ENCODE data around the gene MTFR1L.
A peak's percentile ranks its signal among the peaks of the same experiment; 100 is the strongest.
"Not testable (repeated sequence)": the region's sequence is repeated elsewhere in the genome, so short reads cannot be mapped to it uniquely, and the experiment has no call there.

MTFR1L gene

DNA sequence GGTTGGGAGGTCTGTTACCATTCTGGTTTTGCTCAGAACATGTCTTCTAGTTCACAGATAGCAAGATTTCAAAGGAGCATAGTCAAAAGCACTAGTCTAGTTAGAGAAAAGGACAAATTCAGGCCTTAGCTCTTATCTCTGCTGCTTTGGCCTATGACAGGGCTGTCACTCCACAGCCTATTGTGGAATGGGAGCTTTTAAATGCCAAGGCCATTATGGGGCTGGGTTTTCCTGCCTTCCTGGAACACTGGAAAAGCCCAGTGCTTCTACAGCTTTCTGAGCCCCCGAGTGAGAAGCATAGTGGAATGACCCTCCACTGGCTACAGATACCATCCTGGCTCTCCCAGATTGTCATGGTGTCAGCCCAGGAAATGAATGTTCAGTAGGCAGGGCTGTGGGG lies 9.3 kb downstream of the MTFR1L start:
- no peak for DNase-seq

DNA sequence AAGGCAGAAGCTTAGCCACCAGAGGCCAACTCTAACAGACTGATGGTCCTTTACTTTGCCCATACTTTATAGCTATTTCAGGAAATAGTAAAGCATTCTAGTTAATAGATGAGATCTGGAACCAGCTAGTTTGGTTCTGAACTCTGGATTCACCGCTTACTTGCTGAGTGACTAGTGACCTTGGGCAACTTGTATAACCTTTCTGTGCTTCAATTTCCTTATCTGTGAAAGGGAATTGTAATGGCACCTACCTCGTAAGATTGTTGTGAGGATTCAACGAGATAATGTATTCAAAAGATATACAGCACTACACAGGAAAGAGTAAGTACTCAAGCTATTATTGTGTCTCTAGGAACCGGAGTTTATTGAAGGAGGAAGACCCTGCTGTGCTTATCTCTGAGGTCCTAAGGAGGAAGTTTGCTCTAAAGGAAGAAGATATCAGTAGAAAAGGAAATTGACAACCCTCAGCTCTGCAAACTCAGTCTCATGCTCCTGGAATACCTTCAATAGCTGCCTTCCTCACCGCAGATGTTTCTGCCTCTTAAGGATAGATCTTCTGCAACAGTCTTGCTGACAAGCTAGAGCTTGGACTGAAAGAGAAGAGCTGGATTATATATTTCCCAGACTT lies 11.9 kb downstream of the MTFR1L start:
- no peak for DNase-seq

DNA sequence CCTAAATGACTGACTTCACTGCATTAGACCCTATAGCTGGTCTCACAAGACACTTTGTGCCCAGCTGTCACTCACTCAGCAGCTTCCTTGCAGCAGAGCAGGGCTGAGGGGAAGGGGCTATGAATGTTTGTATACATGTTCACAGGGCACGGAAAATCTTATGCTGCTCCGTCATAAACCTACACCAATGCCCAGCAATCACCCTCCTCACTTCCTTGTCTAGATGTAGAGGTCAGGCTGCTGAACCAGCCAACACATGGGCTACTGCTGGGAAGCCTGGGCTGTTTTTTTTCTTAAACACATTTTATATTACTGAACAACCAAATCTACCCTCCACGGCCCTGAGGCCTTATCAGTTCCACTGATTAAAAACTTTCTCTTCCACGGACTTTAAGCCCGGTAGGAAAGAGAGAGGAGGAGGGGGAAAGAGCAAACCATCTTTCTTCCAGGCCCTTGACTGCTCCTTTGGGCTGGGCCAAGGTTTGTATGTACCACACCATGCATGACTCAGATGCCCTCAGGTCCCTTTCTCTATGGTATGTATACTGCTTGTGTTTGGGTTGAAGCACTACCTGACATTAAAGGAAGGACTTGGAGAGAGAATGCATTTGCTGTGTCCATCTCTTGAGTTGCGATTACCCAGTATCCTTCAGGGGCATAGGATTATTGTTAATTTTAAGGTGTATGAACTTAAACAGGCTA lies 12.7 kb downstream of the MTFR1L start:
- DNase-seq: no peak

DNA sequence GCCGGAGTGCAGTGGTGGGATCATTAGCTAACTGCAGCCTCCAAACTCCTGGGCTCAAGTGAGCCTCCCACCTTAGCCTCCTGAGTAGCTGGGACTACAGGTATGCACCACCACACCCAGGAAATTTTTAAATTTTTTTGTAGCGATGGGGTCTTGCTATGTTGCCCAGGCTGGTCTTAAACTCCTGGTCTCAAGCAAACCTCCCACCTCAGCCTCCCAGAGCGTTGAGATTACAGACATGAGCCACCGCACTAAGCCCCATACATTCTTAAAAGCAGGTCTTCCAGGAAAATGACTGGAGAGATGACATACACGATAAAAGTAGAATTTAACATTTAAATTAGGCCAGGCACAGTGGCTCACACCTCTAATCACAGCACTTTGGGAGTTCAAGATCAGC lies 13.4 kb downstream of the MTFR1L start:
- DNase-seq: no peak

DNA sequence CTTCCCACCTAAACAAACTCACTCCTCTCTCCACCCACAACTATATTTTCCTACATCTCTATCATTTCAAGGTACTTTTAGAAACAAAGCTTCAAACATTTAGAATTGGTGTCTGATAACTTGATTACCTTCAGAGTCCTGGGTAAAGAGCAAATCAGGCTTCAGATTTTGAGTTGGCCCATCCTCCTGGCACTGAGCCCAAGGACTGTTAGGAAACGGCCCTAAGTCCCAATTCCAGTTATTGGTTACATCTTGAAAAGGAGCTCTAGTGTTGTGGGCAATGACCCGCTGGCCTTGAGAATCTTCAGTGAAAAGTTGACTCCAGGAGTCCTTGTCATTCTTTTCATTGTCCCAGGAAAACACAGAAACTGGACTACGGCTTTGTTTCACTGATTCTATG lies 15.1 kb downstream of the MTFR1L start:
- no peak for DNase-seq

DNA sequence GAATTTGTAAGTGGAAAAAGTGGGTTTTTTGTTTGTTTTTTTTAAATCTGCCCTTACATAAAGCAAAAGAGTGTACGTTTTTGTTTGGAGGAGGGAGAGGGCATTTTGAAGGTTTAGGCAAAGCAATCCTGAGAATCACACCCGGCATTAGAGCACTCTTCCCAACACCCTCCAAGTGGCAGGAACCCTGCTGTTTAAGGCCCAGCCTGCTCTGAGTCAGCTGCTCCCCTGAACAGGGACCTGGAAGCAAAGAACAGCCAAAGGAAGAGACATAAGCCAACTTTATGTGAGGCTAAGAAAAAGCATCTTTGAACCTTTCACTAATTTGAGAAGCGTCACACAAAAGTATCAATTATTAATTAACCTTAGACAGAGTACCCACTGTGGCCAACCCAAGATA lies 16.9 kb downstream of the MTFR1L start:
- DNase-seq: no peak

DNA sequence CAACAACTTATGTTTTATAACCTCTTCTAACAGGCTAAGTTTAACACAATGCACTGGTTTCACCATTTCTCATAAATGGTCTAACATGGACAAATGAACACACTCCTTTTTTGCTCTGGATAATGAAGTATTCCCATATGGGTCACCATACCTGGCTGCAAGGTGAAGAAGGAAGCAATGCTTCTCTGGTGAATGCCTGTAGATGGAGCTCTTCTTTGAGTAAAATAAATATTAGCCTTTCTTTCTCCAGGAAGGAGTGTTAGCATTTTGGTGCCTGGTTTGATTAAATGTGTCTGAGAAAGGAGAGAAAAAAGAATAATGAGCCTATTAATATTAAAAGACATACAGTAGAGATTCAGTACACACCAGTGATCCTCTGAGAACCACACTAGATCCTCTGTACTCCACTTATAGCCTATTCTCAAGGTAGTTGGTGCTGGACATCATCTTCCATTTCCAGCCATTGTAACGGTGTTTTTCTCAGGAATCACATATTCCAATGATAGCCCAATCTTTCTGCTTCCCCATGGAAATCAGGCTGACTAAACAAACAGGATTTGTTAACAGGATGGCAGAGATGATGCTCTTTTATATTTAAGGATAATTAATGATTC lies 17.6 kb downstream of the MTFR1L start:
- peak; percentile 3 for DNase-seq

DNA sequence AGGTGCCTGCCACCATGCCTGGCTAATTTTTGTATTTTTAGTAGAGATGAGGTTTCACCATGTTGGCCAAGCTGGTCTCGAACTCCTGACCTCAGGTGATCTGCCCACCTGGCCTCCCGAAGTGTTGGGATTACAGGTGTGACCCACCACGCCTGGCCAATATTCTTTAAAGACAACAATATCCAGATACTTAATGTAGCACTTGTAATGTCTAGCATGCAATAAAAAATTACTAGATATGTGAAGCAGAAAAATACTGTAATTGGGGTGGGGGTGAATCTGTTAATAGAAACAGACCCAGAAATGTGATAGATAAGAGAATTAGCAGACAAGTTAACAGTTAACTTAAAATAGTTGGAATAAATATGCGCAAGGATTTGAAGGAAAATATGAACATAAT lies 20.1 kb downstream of the MTFR1L start:
- DNase-seq: not testable (repeated sequence)

DNA sequence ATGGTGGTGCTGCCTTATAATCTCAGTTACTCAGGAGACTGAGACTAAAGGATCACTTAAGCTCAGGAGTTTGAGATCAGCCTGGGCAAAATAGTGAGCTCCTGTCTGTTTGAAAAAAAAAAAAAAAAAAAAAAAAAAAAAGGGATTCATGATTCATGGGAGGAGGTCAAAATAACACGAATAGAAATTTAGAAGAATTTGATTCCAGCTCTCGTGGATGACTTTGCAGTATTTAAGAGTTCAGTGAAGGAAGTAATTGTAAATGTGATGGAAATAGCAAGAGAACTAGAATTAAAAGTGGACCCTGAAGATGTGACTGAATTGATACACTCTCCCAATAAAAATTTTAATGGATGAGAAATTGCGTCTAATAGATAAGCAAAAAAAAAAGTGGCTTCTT lies 23.7 kb downstream of the MTFR1L start:
- no peak for DNase-seq

DNA sequence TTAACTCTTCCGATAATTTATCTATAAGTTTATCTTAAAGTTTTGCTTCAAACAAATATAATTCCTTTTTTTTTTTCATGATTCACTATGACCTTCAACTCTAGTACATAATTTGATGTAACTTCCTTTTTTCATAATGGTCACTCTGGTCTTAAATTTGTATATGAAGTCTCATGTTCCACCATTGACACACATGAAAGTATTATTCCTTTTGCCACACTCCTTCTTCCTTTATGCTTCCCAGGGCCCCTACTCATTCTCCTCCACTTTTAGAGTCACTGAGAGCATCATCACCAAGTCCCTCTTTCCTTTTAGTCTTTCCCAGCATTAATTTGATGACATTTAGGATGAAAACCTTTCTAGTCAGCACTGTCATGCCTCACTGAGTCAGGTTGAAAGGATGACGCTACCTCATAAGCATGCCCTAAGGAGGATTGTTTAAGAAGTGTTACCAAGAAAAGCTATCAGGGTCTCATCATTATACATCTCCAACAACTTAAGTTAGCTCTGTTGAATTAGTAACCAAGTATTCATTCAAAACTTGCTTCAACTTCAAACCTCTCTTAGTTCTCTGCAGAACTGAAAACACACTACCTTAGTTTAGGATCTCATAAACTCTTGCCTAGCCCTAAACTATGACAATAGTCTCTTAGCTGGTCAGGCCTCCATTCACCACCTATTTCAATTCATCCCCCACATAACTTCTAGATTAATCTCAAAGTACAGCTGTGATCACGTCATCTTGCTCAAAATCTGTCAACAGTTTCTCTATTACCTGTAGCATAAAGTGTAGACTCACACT lies 25.0 kb downstream of the MTFR1L start:
- DNase-seq: no peak

DNA sequence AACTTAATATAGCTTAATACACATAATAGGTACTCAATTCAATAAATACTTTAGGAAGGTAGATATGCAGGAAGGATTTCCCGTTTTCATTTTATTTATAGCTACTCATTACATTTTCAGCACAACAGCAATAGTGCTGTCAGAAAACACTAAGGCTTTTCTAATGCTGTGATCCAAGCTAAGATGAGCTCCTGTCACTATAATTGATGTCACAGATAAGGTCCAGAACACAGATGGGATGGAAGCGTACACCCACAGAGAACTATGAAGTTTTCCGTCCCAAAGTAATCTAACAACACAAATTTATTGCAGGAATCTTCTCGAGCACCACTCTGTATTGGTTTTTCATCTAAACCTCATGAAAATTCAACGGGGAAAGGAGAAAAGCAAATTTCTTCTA lies 25.9 kb downstream of the MTFR1L start:
- DNase-seq: no peak

DNA sequence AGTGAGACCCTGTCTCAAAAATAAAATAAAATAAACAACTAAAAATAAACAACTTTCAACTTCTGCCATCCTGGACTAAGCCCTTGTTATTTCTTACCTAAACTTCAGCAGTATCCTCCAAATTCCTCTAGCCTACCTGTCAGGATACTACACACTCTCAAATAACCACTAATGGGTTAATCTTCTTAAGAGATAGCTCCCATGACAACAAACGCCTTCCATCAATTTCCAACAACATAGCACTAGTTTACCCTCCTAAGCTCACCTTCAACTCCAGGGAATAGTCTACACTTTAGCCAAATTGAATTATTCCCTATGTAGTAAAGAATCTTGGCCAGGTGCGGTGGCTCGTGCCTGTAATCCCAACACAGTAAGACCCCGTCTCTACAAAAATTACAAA lies 28.2 kb downstream of the MTFR1L start:
- no peak for DNase-seq

DNA sequence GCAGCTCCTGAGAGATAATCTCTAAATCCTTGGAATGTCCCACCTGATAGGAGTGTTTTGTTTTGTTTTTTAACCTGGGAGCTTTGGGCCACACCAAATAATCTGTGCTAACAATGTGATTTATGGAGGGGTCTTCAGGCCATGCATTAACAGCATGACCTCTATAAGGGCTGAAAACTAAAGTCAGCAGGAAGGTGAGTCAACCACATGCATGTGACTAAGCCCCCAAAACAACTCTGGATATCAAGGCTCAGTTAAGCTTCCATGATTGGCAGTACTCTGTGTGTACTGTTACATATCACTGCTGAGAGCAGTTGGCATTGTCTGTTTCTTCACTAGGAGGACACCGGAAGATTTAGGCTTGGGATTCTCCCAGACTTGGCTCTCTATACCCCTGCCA lies 28.8 kb downstream of the MTFR1L start:
- DNase-seq: no peak

DNA sequence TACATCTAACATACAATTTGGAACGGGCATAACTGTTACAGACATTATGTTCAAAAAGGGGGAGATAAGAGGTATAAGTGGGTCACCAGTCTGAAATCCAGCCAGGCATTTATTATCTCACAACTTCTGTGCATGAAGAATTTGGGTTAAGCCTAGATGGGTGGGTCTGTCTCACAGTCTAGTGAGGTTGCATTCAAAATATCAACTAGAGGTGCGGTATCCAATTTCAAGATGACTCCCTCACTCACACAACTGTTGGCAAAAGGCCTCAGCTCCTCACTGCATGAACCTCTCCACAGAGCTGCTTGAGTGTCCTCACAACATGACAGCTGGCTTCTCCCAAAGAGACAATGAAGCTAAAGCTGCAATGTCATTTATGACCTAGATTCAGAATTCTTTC lies 34.8 kb downstream of the MTFR1L start:
- no peak for DNase-seq

DNA sequence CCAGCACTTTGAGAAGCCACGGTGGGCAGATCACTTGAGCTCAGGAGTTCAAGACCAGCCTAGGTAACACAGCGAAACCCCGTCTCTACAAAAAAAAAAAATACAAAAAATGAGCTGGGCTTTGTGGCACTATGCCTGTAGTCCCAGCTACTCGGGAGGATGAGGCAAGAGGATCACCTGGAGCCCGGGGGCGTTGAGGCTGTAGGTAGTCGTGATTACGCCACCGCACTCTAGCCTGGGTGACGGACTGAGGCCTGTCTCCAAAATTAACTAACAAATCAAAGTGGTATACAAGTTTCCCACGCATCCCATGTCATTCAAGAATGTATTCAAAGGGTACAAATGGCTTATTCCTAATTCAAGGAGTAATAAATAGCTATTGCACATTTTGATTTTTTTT lies 37.1 kb downstream of the MTFR1L start:
- DNase-seq: no peak

DNA sequence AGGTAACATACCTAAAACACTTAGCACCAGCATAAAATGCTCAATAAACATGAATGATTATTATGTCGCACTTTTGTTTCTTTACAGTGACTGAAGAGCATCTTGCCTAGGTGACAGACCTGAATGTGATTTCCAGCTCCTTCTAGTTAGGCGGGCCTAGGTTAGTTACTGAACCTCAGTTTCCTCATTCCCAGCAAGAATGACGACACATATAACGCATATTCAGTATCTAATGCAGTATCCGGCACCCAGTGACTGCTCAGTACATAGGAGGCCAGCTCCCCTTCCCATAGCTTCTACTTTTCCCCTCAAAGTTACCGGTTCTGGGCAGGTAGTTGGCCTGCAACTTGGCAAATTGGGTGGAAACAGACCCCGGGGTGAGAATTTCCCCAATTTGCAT lies 38.7 kb downstream of the MTFR1L start:
- no peak for DNase-seq

DNA sequence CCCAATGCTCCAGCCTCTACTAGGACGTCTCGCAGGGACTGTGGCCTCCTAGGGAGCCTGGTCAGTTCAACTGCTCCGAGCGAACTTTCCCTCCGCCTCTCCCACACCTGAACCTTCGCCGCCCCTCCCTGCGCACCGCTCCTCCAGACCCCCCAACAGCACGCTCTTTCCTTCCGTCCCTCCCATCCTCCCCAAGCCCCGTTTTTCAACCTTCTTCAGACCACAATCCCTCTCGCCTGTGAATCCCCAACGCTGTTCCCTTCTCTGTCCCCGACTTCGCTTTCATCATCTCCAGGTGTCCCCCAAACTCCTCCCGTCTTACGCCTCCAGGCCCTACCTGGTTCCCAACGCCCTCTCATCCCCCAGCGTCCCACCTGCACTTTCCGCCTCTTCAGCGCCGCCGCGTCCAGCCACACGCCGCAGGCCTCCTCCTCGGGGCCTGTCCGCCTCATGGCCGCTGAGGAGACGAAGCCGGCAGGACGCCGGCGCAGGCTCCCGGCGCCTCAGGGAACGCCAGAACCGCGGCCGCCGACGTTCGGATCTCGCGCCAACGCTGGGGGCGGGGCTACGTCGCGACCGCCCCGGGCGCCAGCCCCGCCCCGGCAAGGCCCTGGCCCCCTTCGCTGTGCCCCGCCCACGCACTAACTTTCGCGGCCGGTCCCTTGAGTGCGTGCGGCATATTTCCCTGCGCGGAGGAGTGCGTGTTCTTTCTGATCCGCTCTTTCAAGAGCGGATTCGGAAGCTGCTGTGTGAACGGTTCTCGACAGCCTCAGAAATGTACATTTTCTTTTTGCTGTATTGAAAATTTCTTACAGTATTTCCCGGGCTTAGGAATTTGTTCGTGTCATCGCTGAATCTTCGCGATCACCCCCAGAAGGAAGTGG lies 39.4 kb downstream of the MTFR1L start, which contains the start of gene AUNIP:
Gene AUNIP, minus strand, starts transcription at position 552 of the 884 bp plus-strand sequence. Its CDS starts 100 bp downstream, at position 452.
- peak; percentile 21 for DNase-seq

DNA sequence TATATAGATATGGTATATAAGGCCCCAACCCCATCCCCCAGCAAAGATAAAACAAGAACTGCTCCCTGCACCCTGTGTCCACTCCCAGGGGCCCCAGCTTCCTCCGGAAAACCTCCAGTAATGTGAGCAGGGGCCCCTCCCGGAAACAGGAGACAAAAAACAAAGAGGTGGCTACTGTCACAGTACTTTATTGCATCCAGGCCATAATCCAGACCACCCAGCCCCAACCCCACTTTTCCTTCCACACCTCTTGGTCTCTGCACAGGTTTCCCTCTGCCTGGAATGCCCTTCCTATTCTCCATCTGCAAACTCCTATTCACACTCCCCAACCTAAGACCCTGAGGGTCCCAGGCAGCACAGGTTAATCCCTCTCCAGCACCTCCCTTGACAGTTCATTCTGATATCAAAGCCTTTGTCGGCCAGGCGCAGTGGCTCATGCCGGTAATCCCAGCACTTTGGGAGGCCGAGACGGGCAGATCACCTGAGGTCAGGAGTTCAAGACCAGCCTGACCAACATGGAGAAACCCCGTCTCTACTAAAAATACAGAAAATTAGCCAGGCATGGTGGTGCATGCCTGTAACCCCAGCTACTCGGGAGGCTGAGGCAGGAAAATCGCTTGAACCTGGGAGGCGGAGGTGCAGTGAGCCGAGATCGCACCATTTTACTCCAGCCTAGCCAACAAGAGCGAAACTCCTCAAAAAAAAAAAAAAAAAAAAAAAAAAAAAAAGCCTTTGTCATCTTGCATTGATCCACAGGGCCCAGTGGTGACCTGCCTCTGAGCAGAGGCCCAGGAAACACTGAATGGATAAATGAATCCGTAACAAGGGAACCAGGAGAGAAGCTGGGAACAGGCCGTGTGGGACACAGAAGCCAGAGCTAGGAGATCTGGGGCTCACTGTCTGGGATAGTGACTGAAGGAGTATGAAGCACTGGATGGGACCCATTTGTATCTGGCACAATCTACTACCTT lies 41.8 kb downstream of the MTFR1L start:
- DNase-seq: no peak

DNA sequence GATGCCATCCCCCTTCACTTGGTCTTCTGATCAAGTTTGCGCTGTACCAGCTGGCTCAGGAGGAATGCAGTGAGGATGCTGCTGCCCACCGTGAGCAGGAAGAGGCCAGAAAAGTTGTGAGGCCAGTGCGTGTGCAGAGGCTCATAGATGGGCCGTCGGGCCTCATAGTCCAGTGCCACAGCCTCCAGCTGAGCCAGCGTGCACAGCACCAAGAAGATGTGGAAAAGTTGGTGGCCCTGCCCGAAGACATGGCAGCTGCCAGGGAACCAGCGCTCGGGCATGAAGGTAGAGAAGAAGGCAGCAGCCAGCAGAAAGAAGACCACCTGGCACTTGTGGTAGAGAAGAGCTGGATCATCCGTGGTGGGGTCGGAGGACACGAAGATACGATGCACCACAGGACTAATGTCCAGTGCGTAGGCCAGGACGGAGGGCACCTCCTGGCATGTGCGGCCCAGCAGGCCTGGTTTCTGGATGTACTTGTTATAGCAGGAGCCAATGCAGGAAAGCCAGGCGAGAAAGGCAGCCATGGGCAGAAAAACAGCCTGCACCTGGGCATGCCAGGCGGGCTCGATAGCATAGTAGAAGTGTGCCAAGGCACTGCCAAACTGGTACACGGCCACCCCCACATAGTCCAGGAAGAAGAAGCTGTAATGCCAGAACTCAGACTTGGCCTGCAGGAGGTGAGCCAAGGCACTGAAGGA lies 43.2 kb downstream of the MTFR1L start:
- DNase-seq: no peak

DNA sequence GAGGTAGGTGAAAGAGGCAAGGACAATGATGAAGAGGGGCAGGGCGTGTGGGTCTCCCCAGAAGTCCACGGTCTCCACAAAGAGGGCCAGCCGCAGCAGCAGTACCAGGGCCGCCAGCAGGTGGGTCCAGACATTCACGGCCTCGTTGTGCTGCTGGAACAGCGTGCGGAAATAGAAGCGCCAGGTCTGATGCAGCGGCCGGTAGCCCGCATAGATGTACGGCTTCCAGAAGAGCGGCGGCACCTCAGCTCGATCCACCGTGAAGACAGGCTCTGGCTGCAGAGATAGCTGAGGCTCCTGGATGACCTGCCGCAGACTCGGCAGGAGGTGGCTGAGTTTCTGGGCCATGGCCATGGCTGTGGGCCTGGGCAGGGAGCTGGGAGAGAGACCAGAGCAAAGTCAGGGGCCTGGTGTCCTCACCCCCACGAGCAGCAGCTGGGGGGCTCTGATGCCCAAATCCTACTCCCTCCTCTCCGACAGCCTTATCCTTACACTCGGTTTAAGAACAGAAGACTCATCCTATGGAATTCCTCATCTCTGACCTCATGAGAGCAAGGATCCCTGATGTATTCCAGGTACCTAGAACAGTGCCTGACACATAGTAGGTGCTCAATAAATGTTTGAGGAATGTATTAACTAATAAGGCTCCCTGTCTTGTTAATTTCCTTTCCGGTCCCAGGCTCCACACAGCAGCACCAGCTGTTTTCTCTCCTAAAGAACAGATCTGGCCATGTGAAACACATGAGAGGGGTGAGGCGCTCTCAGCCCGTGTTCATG lies 43.9 kb downstream of the MTFR1L start:
- DNase-seq: no peak
